ENCODE results near the gene CFAP97. TPM values are rescaled to one million over a fixed set of nuclear protein-coding genes. Genes with fewer than 3 reads are reported as not detected.

Gene CFAP97
- total RNA-seq, 1 experiment from 2014 or later, result 12.4 TPM

GRCh38 chr4:185171373-185172071, 32.3 kb downstream of the CFAP97 start:
- ChIA-PET POLR2A (ENCODE audit: unreplicated experiment) (no interaction called here), CTCF (interaction anchor here (0.6 kb wide), 1 partner anchor 75 kb away, joined by 5 read pairs; no protein-coding TSS in a partner anchor)
- no peak overlapping the region for H3K27ac ChIP-seq (ENCODE audit: low read length)

GRCh38 chr4:185167234-185167633, 36.6 kb downstream of the CFAP97 start:
- TF ChIP-seq CTCF (conservative IDR thresholded peaks at IDR 0.05; ENCODE audit: low read depth, low read length) (no peak), EZH2 (IDR thresholded peaks at IDR 0.05; ENCODE audit: low read length, unreplicated experiment) (no peak), EZH2phosphoT487 (IDR thresholded peaks at IDR 0.05; ENCODE audit: borderline replicate concordance, low read length) (no peak)
- intact Hi-C loops (cut with micrococcal nuclease), result no loop called here
- Histone ChIP-seq H3K27me3 (ENCODE audit: low read length) (no peaks in the 10 kb centered on the region), H3F3A (ENCODE audit: low read length, unreplicated experiment) (no peaks in the 10 kb centered on the region), H2AFZ (ENCODE audit: low read length) (no peak overlapping the region), H3K4me3 (ENCODE audit: low read length) (no peak overlapping the region), H3K9me3 (ENCODE audit: low read length) (no peaks in the 10 kb centered on the region), H3K27ac (ENCODE audit: low read length) (no peak overlapping the region), H4K20me1 (ENCODE audit: low read length) (no peaks in the 10 kb centered on the region), H3K4me2 (ENCODE audit: low read length) (no peak overlapping the region), H3K36me3 (ENCODE audit: low read depth, low read length) (no peaks in the 10 kb centered on the region; the same call in 1 of the 2 replicates), H3K9ac (ENCODE audit: low read length) (no peak overlapping the region), H3K79me2 (ENCODE audit: low read length) (no peaks in the 10 kb centered on the region), H3K9me2 (replicated peaks; ENCODE audit: low read length) (no peaks in the 10 kb centered on the region), H3K4me1 (ENCODE audit: insufficient read depth, low read length) (no peaks in the 10 kb centered on the region)
- ATAC-seq (no peak), DNase-seq (no peak)
- ChIA-PET POLR2A (ENCODE audit: unreplicated experiment) (no interaction called here), CTCF (no interaction called here)
- BruUV-seq (replicated peaks), result no TSS peak

More at GRCh38 chr4:185171373-185172071, 32.3 kb downstream of the CFAP97 start:
- H3K27me3 ChIP-seq (ENCODE audit: low read length), result no peaks in the 10 kb centered on the region
- no TSS peak for BruUV-seq (replicated peaks)
- H3K9me2 ChIP-seq (replicated peaks; ENCODE audit: low read length), result no peaks in the 10 kb centered on the region
- no peaks in the 10 kb centered on the region for H3K9me3 ChIP-seq (ENCODE audit: low read length)
- H3K4me2 ChIP-seq (ENCODE audit: low read length), result no peak overlapping the region
- H3K9ac ChIP-seq (ENCODE audit: low read length), result no peak overlapping the region
- H3K79me2 ChIP-seq (ENCODE audit: low read length), result no peaks in the 10 kb centered on the region
- H4K20me1 ChIP-seq (ENCODE audit: low read length), result no peaks in the 10 kb centered on the region
- intact Hi-C loops (cut with micrococcal nuclease), result no loop called here
- no peak for ATAC-seq
- no peaks in the 10 kb centered on the region; the same call in 1 of the 2 replicates for H3K36me3 ChIP-seq (ENCODE audit: low read depth, low read length)
- H2AFZ ChIP-seq (ENCODE audit: low read length), result no peak overlapping the region
- DNase-seq, result no peak
- no peaks in the 10 kb centered on the region for H3F3A ChIP-seq (ENCODE audit: low read length, unreplicated experiment)
- TF ChIP-seq EZH2phosphoT487 (IDR thresholded peaks at IDR 0.05; ENCODE audit: borderline replicate concordance, low read length) (no peak), EZH2 (IDR thresholded peaks at IDR 0.05; ENCODE audit: low read length, unreplicated experiment) (no peak), CTCF (conservative IDR thresholded peaks at IDR 0.05; ENCODE audit: low read depth, low read length) (no peak)
- H3K4me3 ChIP-seq (ENCODE audit: low read length), result no peak overlapping the region
- H3K4me1 ChIP-seq (ENCODE audit: insufficient read depth, low read length), result no peaks in the 10 kb centered on the region

- H4K20me1 ChIP-seq (ENCODE audit: low read length), result no peaks in the 10 kb centered on the region
- H3K9me2 ChIP-seq (replicated peaks; ENCODE audit: low read length), result no peaks in the 10 kb centered on the region
- no peak overlapping the region for H2AFZ ChIP-seq (ENCODE audit: low read length)
- TF ChIP-seq CTCF (conservative IDR thresholded peaks at IDR 0.05; ENCODE audit: low read depth, low read length) (no peak), EZH2 (IDR thresholded peaks at IDR 0.05; ENCODE audit: low read length, unreplicated experiment) (no peak), EZH2phosphoT487 (IDR thresholded peaks at IDR 0.05; ENCODE audit: borderline replicate concordance, low read length) (no peak)
- no peak overlapping the region for H3K9ac ChIP-seq (ENCODE audit: low read length)
- no TSS peak for BruUV-seq (replicated peaks)
- no peaks in the 10 kb centered on the region for H3K79me2 ChIP-seq (ENCODE audit: low read length)
- H3K4me2 ChIP-seq (ENCODE audit: low read length), result no peak overlapping the region
- no peak overlapping the region for H3K4me3 ChIP-seq (ENCODE audit: low read length)
- H3K27me3 ChIP-seq (ENCODE audit: low read length), result no peaks in the 10 kb centered on the region
- H3K27ac ChIP-seq (ENCODE audit: low read length), result no peak overlapping the region
- H3K9me3 ChIP-seq (ENCODE audit: low read length), result no peaks in the 10 kb centered on the region
- DNase-seq (no peak), ATAC-seq (no peak)
- H3F3A ChIP-seq (ENCODE audit: low read length, unreplicated experiment), result no peaks in the 10 kb centered on the region
- intact Hi-C loops (cut with micrococcal nuclease), result no loop called here
- H3K36me3 ChIP-seq (ENCODE audit: low read depth, low read length), result no peaks in the 10 kb centered on the region; the same call in 1 of the 2 replicates
- H3K4me1 ChIP-seq (ENCODE audit: insufficient read depth, low read length), result no peaks in the 10 kb centered on the region
- POLR2A ChIA-PET (ENCODE audit: unreplicated experiment), result no interaction called here
- CTCF ChIA-PET, result no interaction called here
Measured at GRCh38 chr4:185165605-185166063, 38.2 kb downstream of the CFAP97 start.

Measured in PC-3 (cell line).